H1 (cell line): Measurements from ENCODE around the gene PHLDA1. TPM values are rescaled to one million over a fixed set of nuclear protein-coding genes. Genes with fewer than 3 reads are reported as not detected.

Experiments
- CTCF ChIA-PET: fragments of 300-600 bp; sonication (Branson Sonifier 250); formaldehyde crosslinking; loops from one replicate; lab custom pipeline; 2021; ENCODE audit not compliant: partially characterized antibody; lab: Charles Lee
- POLR2A ChIA-PET: fragments of 300-600 bp; sonication (Branson Sonifier 250); formaldehyde crosslinking; loops from one replicate; lab custom pipeline; 2021; ENCODE audit warnings: inconsistent platforms; ENCODE audit not compliant: partially characterized antibody; lab: Charles Lee
- DNase-seq, 2 experiments: peaks; one replicate each; pipeline versions ENCODE4 v3.0.0 to v3.0.0-alpha.2; 2010 to 2022; ENCODE audit warnings: low spot score in 2 of 2, low read depth in 1 of 2, mixed read lengths in 1 of 2
- FAIRE-seq: peaks from 2 replicates; lab custom pipeline; 2011; peaks lifted over from hg19 to GRCh38; lab: Jason Lieb, UNC
- H2AFZ ChIP-seq: 2 replicates; pipeline ENCODE4 v1.8.1; 2012; ENCODE audit warnings: low read length, inconsistent platforms
- H2AK5ac ChIP-seq: 2 replicates; pipeline ENCODE4 v1.6.1; 2013; ENCODE audit warnings: low read depth, low read length
- H2BK120ac ChIP-seq: replicated peaks from 2 replicates; pipeline ENCODE3; 2013; ENCODE audit warnings: low read depth, low read length, inconsistent platforms
- H2BK12ac ChIP-seq: 2 replicates; pipeline ENCODE4 v1.6.1; 2013; ENCODE audit warnings: low read depth, low read length
- H2BK15ac ChIP-seq: 2 replicates; pipeline ENCODE4 v1.6.1; 2013; ENCODE audit warnings: low read length
- H2BK20ac ChIP-seq: 2 replicates; pipeline ENCODE4 v1.6.1; 2013; ENCODE audit warnings: low read length
- H2BK5ac ChIP-seq: 2 replicates; pipeline ENCODE4 v1.6.1; 2013; ENCODE audit warnings: low read depth, low read length
- H3K14ac ChIP-seq: 2 replicates; pipeline ENCODE4 v1.6.1; 2013; ENCODE audit warnings: inconsistent platforms; ENCODE audit not compliant: insufficient read length
- H3K18ac ChIP-seq: 2 replicates; pipeline ENCODE4 v1.6.1; 2013; ENCODE audit warnings: low read length; ENCODE audit errors: extremely low read depth
- H3K23ac ChIP-seq: 2 replicates; pipeline ENCODE4 v1.6.1; 2013; ENCODE audit warnings: inconsistent platforms; ENCODE audit not compliant: insufficient read length
- H3K23me2 ChIP-seq: 2 replicates; pipeline ENCODE4 v1.6.1; 2013; ENCODE audit warnings: low read depth, low read length
- H3K27ac ChIP-seq: 2 replicates; pipeline ENCODE4 v1.6.1; 2011; ENCODE audit warnings: low read depth, low read length, inconsistent platforms
- H3K27me3 ChIP-seq, 4 experiments: replicated peaks in 1 of 4; 1 replicate in 1 of 4; 2 replicates in 3 of 4; pipeline versions ENCODE4 v1.6.1 to v1.8.1; 2011 to 2013; ENCODE audit warnings: low read length in 3 of 4, mild to moderate bottlenecking in 3 of 4, inconsistent platforms in 2 of 4, mixed read lengths in 2 of 4, moderate library complexity in 1 of 4; ENCODE audit not compliant: control insufficient read depth in 3 of 4, insufficient read depth in 3 of 4; ENCODE audit errors: extremely low read depth in 1 of 4
- H3K36me3 ChIP-seq, 4 experiments: 2 replicates each; pipeline versions ENCODE4 v1.6.1 to v1.8.1; 2011 to 2013; ENCODE audit warnings: mild to moderate bottlenecking in 4 of 4, low read length in 3 of 4, moderate library complexity in 2 of 4, control low read depth in 1 of 4, inconsistent platforms in 1 of 4; ENCODE audit not compliant: insufficient read depth in 4 of 4, control insufficient read depth in 2 of 4
- H3K4ac ChIP-seq: replicated peaks from 2 replicates; pipeline ENCODE3; 2013; ENCODE audit warnings: low read length, low read depth, mixed read lengths, inconsistent platforms; ENCODE audit not compliant: insufficient read length
- H3K4me1 ChIP-seq, 4 experiments: replicated peaks in 1 of 4; 1 replicate in 1 of 4; 2 replicates in 3 of 4; pipeline versions ENCODE4 v1.6.1 to v1.8.1; 2011 to 2013; ENCODE audit warnings: low read length in 3 of 4, inconsistent platforms in 2 of 4, mixed read lengths in 1 of 4; ENCODE audit not compliant: insufficient read depth in 4 of 4, control insufficient read depth in 3 of 4
- H3K4me2 ChIP-seq, 2 experiments: 2 replicates each; pipeline versions ENCODE4 v1.6.1 to v1.8.1; 2011 to 2013; ENCODE audit warnings: low read depth in 2 of 2, low read length in 2 of 2, control low read depth in 1 of 2, inconsistent platforms in 1 of 2, mild to moderate bottlenecking in 1 of 2; ENCODE audit not compliant: insufficient read depth in 1 of 2
- H3K4me3 ChIP-seq, 4 experiments: fragments of 200-600, 300-600 bp in 1 of 4; sonication (generic), shearing (Covaris generic), sonication (Bioruptor Twin) in 1 of 4; 2 replicates each; pipeline versions ENCODE4 v1.5.1 to v1.8.1; 2011 to 2016; ENCODE audit warnings: low read length in 4 of 4, low read depth in 3 of 4, control low read depth in 2 of 4, inconsistent platforms in 2 of 4, mild to moderate bottlenecking in 2 of 4, mixed read lengths in 1 of 4, moderate library complexity in 1 of 4; ENCODE audit not compliant: insufficient read depth in 2 of 4; ENCODE audit errors: extremely low read depth in 1 of 4
- H3K56ac ChIP-seq: replicated peaks from 2 replicates; pipeline ENCODE3; 2013; ENCODE audit warnings: low read depth, mild to moderate bottlenecking, mixed read lengths, low read length, inconsistent platforms; ENCODE audit not compliant: insufficient read length
- H3K79me1 ChIP-seq: 2 replicates; pipeline ENCODE4 v1.6.1; 2013; ENCODE audit warnings: low read depth, low read length, control low read depth
- H3K79me2 ChIP-seq, 2 experiments: 2 replicates each; pipeline versions ENCODE4 v1.6.1 to v1.8.1; 2012 to 2013; ENCODE audit warnings: low read length in 2 of 2, mild to moderate bottlenecking in 2 of 2, inconsistent platforms in 1 of 2; ENCODE audit not compliant: insufficient read depth in 2 of 2, control insufficient read depth in 1 of 2
- H3K9ac ChIP-seq, 4 experiments: replicated peaks in 1 of 4; 1 replicate in 1 of 4; 2 replicates in 3 of 4; pipeline versions ENCODE4 v1.6.1 to v1.8.1; 2011 to 2013; ENCODE audit warnings: low read depth in 3 of 4, low read length in 3 of 4, control low read depth in 2 of 4, mild to moderate bottlenecking in 2 of 4, moderate library complexity in 2 of 4, inconsistent platforms in 1 of 4; ENCODE audit errors: extremely low read depth in 1 of 4
- H3K9me3 ChIP-seq, 2 experiments: 2 replicates each; pipeline versions ENCODE4 v1.6.1 to v1.8.1; 2012 to 2013; ENCODE audit warnings: mild to moderate bottlenecking in 2 of 2, moderate library complexity in 2 of 2, control low read depth in 1 of 2, inconsistent platforms in 1 of 2, low read depth in 1 of 2, low read length in 1 of 2, mixed read lengths in 1 of 2; ENCODE audit not compliant: insufficient read depth in 2 of 2
- H4K20me1 ChIP-seq, 2 experiments: replicated peaks in 1 of 2; 2 replicates each; pipeline versions ENCODE3 to v1.8.1; 2011 to 2013; ENCODE audit warnings: inconsistent platforms in 2 of 2, low read length in 2 of 2, mild to moderate bottlenecking in 1 of 2; ENCODE audit not compliant: insufficient read depth in 2 of 2, control insufficient read depth in 1 of 2
- H4K5ac ChIP-seq: 2 replicates; pipeline ENCODE4 v1.6.1; 2013; ENCODE audit warnings: low read length, low read depth, mixed read lengths, inconsistent platforms; ENCODE audit not compliant: insufficient read length
- H4K8ac ChIP-seq: 2 replicates; pipeline ENCODE4 v1.8.0; 2013; ENCODE audit warnings: mild to moderate bottlenecking, moderate library complexity, low read length, inconsistent platforms; ENCODE audit not compliant: insufficient read depth; ENCODE audit errors: extremely low read depth
- H4K91ac ChIP-seq: replicated peaks from 2 replicates; pipeline ENCODE3; 2013; ENCODE audit warnings: low read length, mixed read lengths, inconsistent platforms; ENCODE audit not compliant: insufficient read length
- CTCF ChIP-seq, 3 experiments: IDR thresholded peaks; 1 replicate in 2 of 3; 2 replicates in 1 of 3; pipeline versions ENCODE4 v1.5.1 to v1.6.1; 2011; ENCODE audit warnings: low read length in 3 of 3, mild to moderate bottlenecking in 3 of 3, inconsistent platforms in 2 of 3, low read depth in 1 of 3, moderate library complexity in 1 of 3; ENCODE audit not compliant: insufficient read depth in 1 of 3; ENCODE audit errors: control extremely low read depth in 1 of 3
- NANOG ChIP-seq: IDR thresholded peaks from 2 replicates; pipeline ENCODE4 v1.6.1; 2011; ENCODE audit warnings: low read length, low read depth, mild to moderate bottlenecking, inconsistent platforms; ENCODE audit not compliant: insufficient read depth, poor library complexity, severe bottlenecking
- POLR2A ChIP-seq, 2 experiments: IDR thresholded peaks; 1 replicate in 1 of 2; 2 replicates in 1 of 2; pipeline ENCODE4 v1.6.1; 2011; ENCODE audit warnings: low read depth in 2 of 2, low read length in 2 of 2, mild to moderate bottlenecking in 2 of 2; ENCODE audit errors: control extremely low read depth in 1 of 2
- RAD21 ChIP-seq, 2 experiments: IDR thresholded peaks in 1 of 2; conservative IDR thresholded peaks in 1 of 2; 2 replicates each; pipeline ENCODE4 v1.6.1; 2011; ENCODE audit warnings: low read depth in 2 of 2, low read length in 2 of 2, improper control_type of control experiment in 1 of 2, inconsistent platforms in 1 of 2, mild to moderate bottlenecking in 1 of 2, moderate library complexity in 1 of 2
- TBP ChIP-seq: IDR thresholded peaks from 2 replicates; pipeline ENCODE4 v1.6.1; 2011; ENCODE audit warnings: low read depth, low read length, improper control_type of control experiment
- WGBS, 2 experiments: shearing (Covaris generic) in 1 of 2; methylation state at CpG; one replicate each; pipeline versions ENCODE4 v1.1.6 to v1.1.7; 2013 to 2015; ENCODE audit warnings: low lambda C conversion rate in 2 of 2, mixed read lengths in 2 of 2, inconsistent platforms in 1 of 2, low coverage in 1 of 2, missing lambda C conversion rate in 1 of 2; ENCODE audit not compliant: insufficient replicate concordance in 2 of 2, insufficient coverage in 1 of 2, insufficient read length in 1 of 2; ENCODE audit errors: extremely low coverage in 1 of 2, missing lambda C conversion rate in 1 of 2; 5-methylcytosine and 5-hydroxymethylcytosine counted together
- polyA plus RNA-seq, 7 experiments: library from polyadenylated mRNA; depleted of rRNA in 3 of 7; stranded (reverse) in 5 of 7; unstranded in 2 of 7; fragments of >200 nt in 5 of 7; fragments of 200-250 nt in 2 of 7; gene quantifications; 1 replicate in 5 of 7; 2 replicates in 1 of 7; 4 replicates in 1 of 7; pipeline versions ENCODE4 v1.2.1 to v1.2.3, GENCODE V29; 2011 to 2013; ENCODE audit warnings: missing spikeins in 2 of 7, mixed read lengths in 2 of 7
- total RNA-seq: library from RNA; stranded (reverse); fragmentation: NEBNext Ultra II Directional; extraction: Animal tissue kit (Norgen Biotek cat#: 25700); gene quantifications from 2 replicates; pipeline ENCODE4 v1.2.1, GENCODE V29; 2021

PHLDA1 gene
- total and polyA plus RNA-seq, 2 of the 8 experiments (the other 6 are each of a cell fraction or from before 2014, with no cell fraction given): 18.9 to 19.4 TPM

DNA sequence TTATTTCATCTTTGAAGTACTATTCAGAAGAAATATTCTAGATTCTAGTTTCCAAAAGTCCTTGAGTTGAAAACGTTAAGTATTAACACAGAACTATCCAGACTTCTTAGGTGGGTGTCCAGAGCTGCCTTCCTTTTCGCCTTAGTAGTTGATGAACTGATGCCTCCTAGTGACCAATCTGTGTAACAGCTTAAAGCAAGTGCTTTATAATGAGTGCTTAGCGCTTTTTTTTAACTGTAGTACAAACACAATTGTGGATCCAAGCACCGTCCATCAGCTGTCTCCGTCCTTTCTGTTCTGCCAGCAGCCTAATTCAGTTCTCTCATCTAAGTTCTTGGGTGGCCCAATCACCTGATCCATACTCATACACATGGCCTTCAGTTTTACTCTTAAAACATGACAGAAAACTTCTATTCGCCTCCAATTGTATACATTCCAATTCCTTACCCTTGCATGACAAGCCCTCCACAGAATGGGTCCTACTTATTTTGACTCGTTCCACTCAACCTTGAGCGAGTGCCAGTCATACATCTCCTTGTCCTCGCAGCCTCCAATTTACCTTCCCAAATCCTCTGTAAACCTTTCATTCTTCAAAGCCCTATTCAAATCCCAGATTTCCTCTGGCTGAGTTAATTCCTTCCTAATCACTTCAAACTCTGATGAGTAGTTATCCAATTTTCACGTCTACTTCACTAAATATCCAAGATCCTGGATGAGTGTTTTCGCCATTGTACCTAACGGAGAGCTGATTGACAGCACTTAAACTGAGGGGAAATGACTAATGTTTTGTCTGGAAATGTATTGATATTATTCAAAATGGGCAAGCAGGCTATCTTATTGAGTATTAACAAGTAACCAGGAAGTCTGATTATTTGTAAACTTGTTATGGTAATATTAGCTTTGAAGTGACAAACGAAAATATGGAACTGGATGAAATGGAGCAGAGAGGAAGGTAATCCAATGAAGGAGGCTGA is 5.8 kb upstream of the PHLDA1 start:
- H3K9ac ChIP-seq: no peak overlapping the region
- H3K79me1 ChIP-seq: no peaks in the 10 kb centered on the region
- no peaks in the 10 kb centered on the region for H3K79me2 ChIP-seq
- ChIA-PET CTCF (interaction anchor here (0.5 to 4.8 kb wide), 29 partner anchors 10 to 561 kb away, joined by 3 to 36 read pairs (median 3); no protein-coding TSS in a partner anchor), POLR2A (interaction anchor here (0.6 to 1.5 kb wide), 9 partner anchors 12 to 1149 kb away, joined by 3 to 5 read pairs (median 4); partner anchors contain the start of gene KRR1)
- H3K4ac ChIP-seq: no peak overlapping the region
- no peak overlapping the region for H4K5ac ChIP-seq
- H3K36me3 ChIP-seq: no peaks in the 10 kb centered on the region
- H2BK15ac ChIP-seq: no peak overlapping the region
- no peak overlapping the region for H3K27ac ChIP-seq
- H3K23ac ChIP-seq: no peak overlapping the region
- H2AFZ ChIP-seq: no peak overlapping the region
- peak; percentile 23 to 55; a peak in 2 of 3 replicates for TF ChIP-seq POLR2A (IDR thresholded peaks at IDR 0.05; ENCODE audit: control extremely low read depth in 1 of 2, low read depth in 2 of 2, low read length in 2 of 2)
- TF ChIP-seq CTCF (IDR thresholded peaks at IDR 0.05; ENCODE audit: control extremely low read depth in 1 of 3, insufficient read depth in 1 of 3, low read depth in 1 of 3, low read length in 3 of 3): peak in 2 of 3 experiments; percentile 81 to 88; a peak in 3 of 4 replicates
- TF ChIP-seq RAD21 (IDR thresholded peaks at IDR 0.05 in 1 of 2, conservative IDR thresholded peaks at IDR 0.05 in 1 of 2; ENCODE audit: low read depth in 2 of 2, low read length in 2 of 2): peak; percentile 94 to 98
- TF ChIP-seq TBP: no peak
- TF ChIP-seq NANOG: no peak
- TF ChIP-seq, all 59 proteins: peak for 3
- Histone ChIP-seq H4K91ac (no peak overlapping the region), H3K4me1 (peaks cover 2 to 4% (median 4%) of the 10 kb centered on the region in 4 experiments; a peak in 6 of 7 replicates), H2BK20ac (no peak overlapping the region), H3K18ac (no peak overlapping the region), H4K20me1 (peaks cover 0 to 4% of the 10 kb centered on the region in 2 experiments), H3K56ac (no peak overlapping the region), H3K9me3 (no peaks in the 10 kb centered on the region), H2BK120ac (no peak overlapping the region), H4K8ac (no peak overlapping the region), H2BK12ac (no peak overlapping the region), H3K14ac (no peak overlapping the region), H3K4me2 (0 out of 4 replicates have a peak overlapping the region, but pooled peaks of 1 of the 2 experiments have one; percentile 24), H3K23me2 (0 out of 2 replicates have a peak, but pooled peaks cover 4% of the 10 kb centered on the region), H2BK5ac (no peak overlapping the region), H3K27me3 (no peaks in the 10 kb centered on the region), H3K4me3 (no peak overlapping the region), H2AK5ac (no peak overlapping the region)
- 55% methylated on average over 13 of the region's 13 CpGs; no CpG with 5 or more reads in 1 of the 2 experiments for WGBS, 2 experiments
- DNase-seq (no peak), FAIRE-seq (peak; percentile 87)
